ENCODE results near the gene TMEM236. TPM values are rescaled to one million over a fixed set of nuclear protein-coding genes. Genes with fewer than 3 reads are reported as not detected.

The TMEM236 gene
- total and polyA plus RNA-seq, 9 of the 15 experiments (the other 6 are each of a cell fraction or from before 2014, with no cell fraction given), result 0.04 to 0.13 (median 0.04) TPM; not detected in 4

DNA sequence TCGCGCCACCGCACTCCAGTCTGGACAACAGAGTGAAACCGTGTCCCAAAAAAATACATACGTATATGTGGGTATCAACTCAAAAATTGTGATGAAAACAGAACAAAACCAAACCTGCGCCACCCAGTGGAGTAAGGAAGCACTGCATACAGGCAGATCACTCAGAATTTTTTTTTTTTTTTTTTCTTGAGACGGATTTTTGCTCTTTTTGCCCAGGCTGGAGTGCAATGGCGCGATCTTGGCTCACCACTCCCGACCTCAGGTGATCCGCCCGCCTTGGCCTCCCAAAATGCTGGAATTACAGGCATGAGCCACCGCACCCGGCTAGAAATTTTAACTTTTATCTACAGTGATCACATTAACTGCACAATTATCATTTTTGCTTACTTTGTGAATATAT lies 9.1 kb upstream of the TMEM236 start (continued):
- no peak for TF ChIP-seq CHD4 (IDR thresholded peaks at IDR 0.05; ENCODE audit: insufficient read depth, insufficient replicate concordance, low read depth, low read length, poor library complexity, severe bottlenecking)
- no peak for TF ChIP-seq HMG20B (CRISPR knock-in tag; IDR thresholded peaks at IDR 0.05)
- TF ChIP-seq, protein P1, sequence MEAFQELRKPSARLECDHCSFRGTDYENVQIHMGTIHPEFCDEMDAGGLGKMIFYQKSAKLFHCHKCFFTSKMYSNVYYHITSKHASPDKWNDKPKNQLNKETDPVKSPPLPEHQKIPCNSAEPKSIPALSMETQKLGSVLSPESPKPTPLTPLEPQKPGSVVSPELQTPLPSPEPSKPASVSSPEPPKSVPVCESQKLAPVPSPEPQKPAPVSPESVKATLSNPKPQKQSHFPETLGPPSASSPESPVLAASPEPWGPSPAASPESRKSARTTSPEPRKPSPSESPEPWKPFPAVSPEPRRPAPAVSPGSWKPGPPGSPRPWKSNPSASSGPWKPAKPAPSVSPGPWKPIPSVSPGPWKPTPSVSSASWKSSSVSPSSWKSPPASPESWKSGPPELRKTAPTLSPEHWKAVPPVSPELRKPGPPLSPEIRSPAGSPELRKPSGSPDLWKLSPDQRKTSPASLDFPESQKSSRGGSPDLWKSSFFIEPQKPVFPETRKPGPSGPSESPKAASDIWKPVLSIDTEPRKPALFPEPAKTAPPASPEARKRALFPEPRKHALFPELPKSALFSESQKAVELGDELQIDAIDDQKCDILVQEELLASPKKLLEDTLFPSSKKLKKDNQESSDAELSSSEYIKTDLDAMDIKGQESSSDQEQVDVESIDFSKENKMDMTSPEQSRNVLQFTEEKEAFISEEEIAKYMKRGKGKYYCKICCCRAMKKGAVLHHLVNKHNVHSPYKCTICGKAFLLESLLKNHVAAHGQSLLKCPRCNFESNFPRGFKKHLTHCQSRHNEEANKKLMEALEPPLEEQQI (IDR thresholded peaks at IDR 0.05), result no peak
- no peak for TF ChIP-seq SRSF9 (IDR thresholded peaks at IDR 0.05; ENCODE audit: borderline replicate concordance, low read depth, low read length)
- TF ChIP-seq ZNF384 (IDR thresholded peaks at IDR 0.05; ENCODE audit: low read depth, low read length), result peak; percentile 96
- TF ChIP-seq RAD21 (CRISPR knock-in tag; conservative IDR thresholded peaks at IDR 0.05 in 1 of 2, IDR thresholded peaks at IDR 0.05 in 1 of 2), result peak; percentile 64 to 72
- no peak for TF ChIP-seq CEBPG (CRISPR knock-in tag; IDR thresholded peaks at IDR 0.05)
- no peak for TF ChIP-seq CEBPG (tag; conservative IDR thresholded peaks at IDR 0.05 in 1 of 2, IDR thresholded peaks at IDR 0.05 in 1 of 2)
- TF ChIP-seq TCFL5 (CRISPR knock-in tag; conservative IDR thresholded peaks at IDR 0.05), result no peak
- TF ChIP-seq RHOXF2B (CRISPR knock-in tag; conservative IDR thresholded peaks at IDR 0.05), result no peak
- TF ChIP-seq, protein P2, sequence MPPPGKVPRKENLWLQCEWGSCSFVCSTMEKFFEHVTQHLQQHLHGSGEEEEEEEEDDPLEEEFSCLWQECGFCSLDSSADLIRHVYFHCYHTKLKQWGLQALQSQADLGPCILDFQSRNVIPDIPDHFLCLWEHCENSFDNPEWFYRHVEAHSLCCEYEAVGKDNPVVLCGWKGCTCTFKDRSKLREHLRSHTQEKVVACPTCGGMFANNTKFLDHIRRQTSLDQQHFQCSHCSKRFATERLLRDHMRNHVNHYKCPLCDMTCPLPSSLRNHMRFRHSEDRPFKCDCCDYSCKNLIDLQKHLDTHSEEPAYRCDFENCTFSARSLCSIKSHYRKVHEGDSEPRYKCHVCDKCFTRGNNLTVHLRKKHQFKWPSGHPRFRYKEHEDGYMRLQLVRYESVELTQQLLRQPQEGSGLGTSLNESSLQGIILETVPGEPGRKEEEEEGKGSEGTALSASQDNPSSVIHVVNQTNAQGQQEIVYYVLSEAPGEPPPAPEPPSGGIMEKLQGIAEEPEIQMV (tag; conservative IDR thresholded peaks at IDR 0.05; ENCODE audit: low read depth), result no peak
- TF ChIP-seq CHCHD3 (CRISPR knock-in tag; IDR thresholded peaks at IDR 0.05), result no peak
- TF ChIP-seq, protein P3, sequence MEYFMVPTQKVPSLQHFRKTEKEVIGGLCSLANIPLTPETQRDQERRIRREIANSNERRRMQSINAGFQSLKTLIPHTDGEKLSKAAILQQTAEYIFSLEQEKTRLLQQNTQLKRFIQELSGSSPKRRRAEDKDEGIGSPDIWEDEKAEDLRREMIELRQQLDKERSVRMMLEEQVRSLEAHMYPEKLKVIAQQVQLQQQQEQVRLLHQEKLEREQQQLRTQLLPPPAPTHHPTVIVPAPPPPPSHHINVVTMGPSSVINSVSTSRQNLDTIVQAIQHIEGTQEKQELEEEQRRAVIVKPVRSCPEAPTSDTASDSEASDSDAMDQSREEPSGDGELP (CRISPR knock-in tag; IDR thresholded peaks at IDR 0.05; ENCODE audit: borderline replicate concordance), result no peak
- peak; percentile 43; the same call in 1 of the 2 replicates for TF ChIP-seq ZNF316 (IDR thresholded peaks at IDR 0.05)
- TF ChIP-seq ETV1 (tag; conservative IDR thresholded peaks at IDR 0.05; ENCODE audit: low read depth), result no peak
- TF ChIP-seq ZNF408 (CRISPR knock-in tag; IDR thresholded peaks at IDR 0.05; ENCODE audit: low read depth), result no peak
- TF ChIP-seq GTF2A2 (tag; IDR thresholded peaks at IDR 0.05), result no peak
- TF ChIP-seq, protein P4, sequence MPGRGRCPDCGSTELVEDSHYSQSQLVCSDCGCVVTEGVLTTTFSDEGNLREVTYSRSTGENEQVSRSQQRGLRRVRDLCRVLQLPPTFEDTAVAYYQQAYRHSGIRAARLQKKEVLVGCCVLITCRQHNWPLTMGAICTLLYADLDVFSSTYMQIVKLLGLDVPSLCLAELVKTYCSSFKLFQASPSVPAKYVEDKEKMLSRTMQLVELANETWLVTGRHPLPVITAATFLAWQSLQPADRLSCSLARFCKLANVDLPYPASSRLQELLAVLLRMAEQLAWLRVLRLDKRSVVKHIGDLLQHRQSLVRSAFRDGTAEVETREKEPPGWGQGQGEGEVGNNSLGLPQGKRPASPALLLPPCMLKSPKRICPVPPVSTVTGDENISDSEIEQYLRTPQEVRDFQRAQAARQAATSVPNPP (IDR thresholded peaks at IDR 0.05; ENCODE audit: borderline replicate concordance, insufficient read depth, insufficient read length), result no peak
- TF ChIP-seq SMARCE1 (IDR thresholded peaks at IDR 0.05), result no peak
- TF ChIP-seq, protein P5, sequence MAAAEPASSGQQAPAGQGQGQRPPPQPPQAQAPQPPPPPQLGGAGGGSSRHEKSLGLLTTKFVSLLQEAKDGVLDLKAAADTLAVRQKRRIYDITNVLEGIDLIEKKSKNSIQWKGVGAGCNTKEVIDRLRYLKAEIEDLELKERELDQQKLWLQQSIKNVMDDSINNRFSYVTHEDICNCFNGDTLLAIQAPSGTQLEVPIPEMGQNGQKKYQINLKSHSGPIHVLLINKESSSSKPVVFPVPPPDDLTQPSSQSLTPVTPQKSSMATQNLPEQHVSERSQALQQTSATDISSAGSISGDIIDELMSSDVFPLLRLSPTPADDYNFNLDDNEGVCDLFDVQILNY (CRISPR knock-in tag; IDR thresholded peaks at IDR 0.05), result no peak
